ENCODE results near the gene NTHL1. TPM values are rescaled to one million over a fixed set of nuclear protein-coding genes. Genes with fewer than 3 reads are reported as not detected.

NTHL1 gene
- total RNA-seq, 1 donor from 2014 or later = 12.6 TPM

GRCh38 chr16:2058872-2059271, 11.2 kb upstream of the NTHL1 start:
- no peak overlapping the region for H3K4me3 Mint-ChIP-seq (ENCODE audit: unreplicated experiment)
- H3K9me3 Mint-ChIP-seq (ENCODE audit: low read depth) = no peaks in the 10 kb centered on the region
- H3K27me3 Mint-ChIP-seq (ENCODE audit: low read depth) = no peaks in the 10 kb centered on the region
- peaks cover 17% of the 10 kb centered on the region for H3K36me3 Mint-ChIP-seq (ENCODE audit: low read depth)
- H3K27ac Mint-ChIP-seq (ENCODE audit: unreplicated experiment) = no peak overlapping the region
- no peak for TF ChIP-seq CTCF (IDR thresholded peaks at IDR 0.05)
- no peaks in the 10 kb centered on the region for H3K4me1 Mint-ChIP-seq (ENCODE audit: low read depth)
- no peak for DNase-seq (ENCODE audit: low spot score)

GRCh38 chr16:2058420-2058819, 10.8 kb upstream of the NTHL1 start:
- Mint-ChIP-seq H3K4me3 (ENCODE audit: unreplicated experiment) (no peak overlapping the region), H3K27ac (ENCODE audit: unreplicated experiment) (no peak overlapping the region), H3K36me3 (ENCODE audit: low read depth) (peaks cover 14% of the 10 kb centered on the region), H3K4me1 (ENCODE audit: low read depth) (no peaks in the 10 kb centered on the region), H3K9me3 (ENCODE audit: low read depth) (no peaks in the 10 kb centered on the region), H3K27me3 (ENCODE audit: low read depth) (no peaks in the 10 kb centered on the region)
- TF ChIP-seq CTCF (IDR thresholded peaks at IDR 0.05) = no peak
- DNase-seq (ENCODE audit: low spot score) = no peak

- DNase-seq (ENCODE audit: low spot score) = no peak
- H3K27me3 Mint-ChIP-seq (ENCODE audit: low read depth) = no peaks in the 10 kb centered on the region
- no peak overlapping the region for H3K27ac Mint-ChIP-seq (ENCODE audit: unreplicated experiment)
- no peaks in the 10 kb centered on the region for H3K4me1 Mint-ChIP-seq (ENCODE audit: low read depth)
- peak; percentile 4 for TF ChIP-seq CTCF (IDR thresholded peaks at IDR 0.05)
- H3K9me3 Mint-ChIP-seq (ENCODE audit: low read depth) = no peaks in the 10 kb centered on the region
- H3K36me3 Mint-ChIP-seq (ENCODE audit: low read depth) = peaks cover 13% of the 10 kb centered on the region
- no peak overlapping the region for H3K4me3 Mint-ChIP-seq (ENCODE audit: unreplicated experiment)
These were observed 9.8 kb upstream of the NTHL1 start for GRCh38 chr16:2057438-2057837.

GRCh38 chr16:2056681-2057407, 9.2 kb upstream of the NTHL1 start:
- H3K36me3 Mint-ChIP-seq (ENCODE audit: low read depth) = peaks cover 13% of the 10 kb centered on the region
- no peaks in the 10 kb centered on the region for H3K9me3 Mint-ChIP-seq (ENCODE audit: low read depth)
- no peaks in the 10 kb centered on the region for H3K4me1 Mint-ChIP-seq (ENCODE audit: low read depth)
- no peak overlapping the region for H3K4me3 Mint-ChIP-seq (ENCODE audit: unreplicated experiment)
- DNase-seq (ENCODE audit: low spot score) = no peak
- no peaks in the 10 kb centered on the region for H3K27me3 Mint-ChIP-seq (ENCODE audit: low read depth)
- TF ChIP-seq CTCF (IDR thresholded peaks at IDR 0.05) = peak; percentile 53
- no peak overlapping the region for H3K27ac Mint-ChIP-seq (ENCODE audit: unreplicated experiment)

- Mint-ChIP-seq H3K27ac (ENCODE audit: unreplicated experiment) (peak overlapping the region; percentile 57), H3K4me3 (ENCODE audit: unreplicated experiment) (no peak overlapping the region), H3K36me3 (ENCODE audit: low read depth) (peaks cover 17% of the 10 kb centered on the region), H3K9me3 (ENCODE audit: low read depth) (no peaks in the 10 kb centered on the region), H3K27me3 (ENCODE audit: low read depth) (no peaks in the 10 kb centered on the region), H3K4me1 (ENCODE audit: low read depth) (no peaks in the 10 kb centered on the region)
- no peak for DNase-seq (ENCODE audit: low spot score)
- peak; percentile 62 for TF ChIP-seq CTCF (IDR thresholded peaks at IDR 0.05)
These were observed 8.4 kb upstream of the NTHL1 start for GRCh38 chr16:2056077-2056476.

Data from chondrocyte (in vitro differentiated cells).